GM23338 (cell line): ENCODE measurements around the gene SCRT2.

ENCODE experiments used
- CREB1 ChIP-seq: fragments of 250-450 bp; sonication (Bioruptor Pico); IDR thresholded peaks from 2 replicates; pipeline ENCODE4 v1.5.0; 2020; ENCODE audit warnings: low read depth, mild to moderate bottlenecking, moderate library complexity
- CTCF ChIP-seq, 2 experiments: fragments of 200-600 bp in 1 of 2; sonication (generic) in 1 of 2; conservative IDR thresholded peaks; 2 replicates each; pipeline versions ENCODE4 v1.5.1 to v1.6.1; 2016 to 2017; ENCODE audit warnings: antibody characterized with exemption in 2 of 2, low read depth in 2 of 2, mild to moderate bottlenecking in 2 of 2, moderate library complexity in 1 of 2
- ETS1 ChIP-seq: IDR thresholded peaks from 2 replicates; pipeline ENCODE4 v1.6.1; 2016; ENCODE audit warnings: antibody characterized with exemption
- EZH2 ChIP-seq: fragments of 200-600 bp; sonication (generic); IDR thresholded peaks from one replicate; pipeline ENCODE4 v1.8.0; 2017; ENCODE audit warnings: antibody characterized with exemption, mild to moderate bottlenecking, low read depth; ENCODE audit not compliant: unreplicated experiment
- POLR2AphosphoS5 ChIP-seq: IDR thresholded peaks from 2 replicates; pipeline ENCODE4 v1.6.1; 2016; ENCODE audit warnings: antibody characterized with exemption, low read depth
- REST ChIP-seq: IDR thresholded peaks from one replicate; pipeline ENCODE4 v1.6.1; 2018; ENCODE audit warnings: antibody characterized with exemption; ENCODE audit not compliant: unreplicated experiment
- ZNF462 ChIP-seq: fragments of 250-450 bp; sonication (Bioruptor Pico); IDR thresholded peaks from 2 replicates; pipeline ENCODE4 v1.5.0; 2020; ENCODE audit warnings: mild to moderate bottlenecking, moderate library complexity

- TF ChIP-seq EZH2: no peak
- TF ChIP-seq CTCF (conservative IDR thresholded peaks at IDR 0.05; ENCODE audit: low read depth in 2 of 2): no peak
- TF ChIP-seq CREB1 (CRISPR knock-in tag): no peak
- no peak for TF ChIP-seq REST
- TF ChIP-seq POLR2AphosphoS5: no peak
- no peak for TF ChIP-seq ETS1
- no peak for TF ChIP-seq ZNF462 (CRISPR knock-in tag)
Observed at GRCh38 chr20:706366-706885, 30.8 kb upstream of the SCRT2 start.
